Kidney glomerular epithelial cell (primary cell): ENCODE results near the gene HTR1D.
"Not testable (repeated sequence)": the region's sequence is repeated elsewhere in the genome, so short reads cannot be mapped to it uniquely, and the experiment has no call there.

Source experiments
- DNase-seq: peaks from one replicate; lab custom pipeline; 2025; lab: John Stamatoyannopoulos, UW

Gene HTR1D

GRCh38 chr1:23216771-23217420 lies 406 bp downstream of the HTR1D start:
- DNase-seq = no peak

GRCh38 chr1:23215751-23216449 lies 1.4 kb downstream of the HTR1D start:
- no peak for DNase-seq

GRCh38 chr1:23215291-23215690 lies 2.0 kb downstream of the HTR1D start:
- no peak for DNase-seq

GRCh38 chr1:23214640-23215039 lies 2.7 kb downstream of the HTR1D start:
- no peak for DNase-seq

- no peak for DNase-seq
Measured at GRCh38 chr1:23211955-23212354, 5.3 kb downstream of the HTR1D start.

GRCh38 chr1:23210963-23211362 lies 6.3 kb downstream of the HTR1D start:
- no peak for DNase-seq

- DNase-seq = peak; percentile 65
Measured at GRCh38 chr1:23210351-23210785, 6.9 kb downstream of the HTR1D start.

- DNase-seq = no peak
Measured at GRCh38 chr1:23209770-23210169, 7.5 kb downstream of the HTR1D start.

GRCh38 chr1:23208527-23208926 lies 8.8 kb downstream of the HTR1D start:
- DNase-seq = no peak

- not testable (repeated sequence) for DNase-seq
Measured at GRCh38 chr1:23207733-23208132, 9.6 kb downstream of the HTR1D start.

- no peak for DNase-seq
Measured at GRCh38 chr1:23202263-23202749, 15.0 kb downstream of the HTR1D start.

GRCh38 chr1:23200883-23201282 lies 16.4 kb downstream of the HTR1D start:
- no peak for DNase-seq

GRCh38 chr1:23198373-23198772 lies 18.9 kb downstream of the HTR1D start:
- DNase-seq = peak; percentile 52

- peak; percentile 96 for DNase-seq
Measured at GRCh38 chr1:23196627-23197328, 20.5 kb downstream of the HTR1D start.

- DNase-seq = peak; percentile 80
Measured at GRCh38 chr1:23194119-23194984, 22.9 kb downstream of the HTR1D start.

- no peak for DNase-seq
Measured at GRCh38 chr1:23193391-23194118, 23.7 kb downstream of the HTR1D start.

GRCh38 chr1:23191199-23191598 lies 26.1 kb downstream of the HTR1D start:
- DNase-seq = no peak

GRCh38 chr1:23188936-23189452 lies 28.3 kb downstream of the HTR1D start:
- peak; percentile 73 for DNase-seq

- no peak for DNase-seq
Measured at GRCh38 chr1:23188434-23188884, 28.8 kb downstream of the HTR1D start.

GRCh38 chr1:23187637-23188036 lies 29.7 kb downstream of the HTR1D start:
- no peak for DNase-seq

GRCh38 chr1:23185381-23185780 lies 31.9 kb downstream of the HTR1D start:
- no peak for DNase-seq
